ENCODE results near the gene CLBA1. TPM values are rescaled to one million over a fixed set of nuclear protein-coding genes. Genes with fewer than 3 reads are reported as not detected.
A peak's percentile ranks its signal among the peaks of the same experiment; 100 is the strongest.

CLBA1 gene
- total RNA-seq, 1 donor from 2014 or later, result 8.5 TPM

DNA sequence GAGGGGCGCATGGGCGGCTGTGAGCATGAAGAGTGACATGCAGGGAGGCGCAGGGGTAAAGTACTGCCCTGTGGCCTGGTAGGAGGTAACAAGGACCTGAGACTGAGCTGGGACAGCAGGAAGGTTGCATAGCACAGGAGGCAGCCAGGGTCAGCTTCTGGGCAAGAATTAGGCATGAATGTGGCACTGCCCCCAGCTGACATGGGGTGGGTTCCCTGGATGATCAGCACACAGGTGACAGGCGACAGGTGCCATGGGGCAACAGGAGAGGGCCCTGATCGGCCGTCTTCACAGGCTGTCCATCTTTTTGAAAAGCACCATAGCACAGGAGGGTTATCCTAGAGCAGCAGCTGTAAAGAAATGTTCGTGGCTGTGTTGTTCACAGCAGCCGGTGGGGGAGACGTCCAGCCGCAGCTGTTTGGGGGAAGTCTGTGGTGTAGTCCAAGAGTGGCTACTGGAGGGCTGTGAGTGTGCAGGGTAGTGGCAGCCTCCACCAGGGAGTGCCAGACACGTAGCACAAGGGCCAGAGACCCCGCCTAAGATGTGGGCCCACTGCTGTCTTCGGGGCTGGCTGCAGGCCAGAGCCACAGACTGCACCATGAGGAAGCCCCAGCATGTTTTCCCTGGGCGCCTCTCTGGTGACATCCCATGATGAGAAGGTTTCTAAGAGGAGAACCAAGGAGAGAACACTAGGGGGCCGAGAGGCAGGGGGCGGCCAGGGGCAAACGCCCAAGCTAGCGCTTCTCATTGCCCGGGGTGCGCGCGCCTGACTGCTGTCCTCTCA is 8.4 kb downstream of the CLBA1 start:
- H3K4me3 Mint-ChIP-seq, result no peak overlapping the region
- Histone ChIP-seq H3K27ac (no peak overlapping the region), H3F3A (ENCODE audit: low read depth) (no peaks in the 10 kb centered on the region), H3K9me3 (ENCODE audit: low read depth) (no peaks in the 10 kb centered on the region), H3K27me3 (no peaks in the 10 kb centered on the region), H4K20me1 (ENCODE audit: low read depth) (no peaks in the 10 kb centered on the region), H3K4me3 (no peak overlapping the region), H3K9ac (no peak overlapping the region), H3K79me2 (ENCODE audit: low read depth) (no peaks in the 10 kb centered on the region), H3K4me1 (no peaks in the 10 kb centered on the region), H3K4me2 (no peak overlapping the region), H2AFZ (replicated peaks) (no peak overlapping the region), H3K36me3 (no peaks in the 10 kb centered on the region)
- no peak for DNase-seq (ENCODE audit: low spot score)
- no peak overlapping the region for H3K27ac Mint-ChIP-seq
- TF ChIP-seq, protein P1, sequence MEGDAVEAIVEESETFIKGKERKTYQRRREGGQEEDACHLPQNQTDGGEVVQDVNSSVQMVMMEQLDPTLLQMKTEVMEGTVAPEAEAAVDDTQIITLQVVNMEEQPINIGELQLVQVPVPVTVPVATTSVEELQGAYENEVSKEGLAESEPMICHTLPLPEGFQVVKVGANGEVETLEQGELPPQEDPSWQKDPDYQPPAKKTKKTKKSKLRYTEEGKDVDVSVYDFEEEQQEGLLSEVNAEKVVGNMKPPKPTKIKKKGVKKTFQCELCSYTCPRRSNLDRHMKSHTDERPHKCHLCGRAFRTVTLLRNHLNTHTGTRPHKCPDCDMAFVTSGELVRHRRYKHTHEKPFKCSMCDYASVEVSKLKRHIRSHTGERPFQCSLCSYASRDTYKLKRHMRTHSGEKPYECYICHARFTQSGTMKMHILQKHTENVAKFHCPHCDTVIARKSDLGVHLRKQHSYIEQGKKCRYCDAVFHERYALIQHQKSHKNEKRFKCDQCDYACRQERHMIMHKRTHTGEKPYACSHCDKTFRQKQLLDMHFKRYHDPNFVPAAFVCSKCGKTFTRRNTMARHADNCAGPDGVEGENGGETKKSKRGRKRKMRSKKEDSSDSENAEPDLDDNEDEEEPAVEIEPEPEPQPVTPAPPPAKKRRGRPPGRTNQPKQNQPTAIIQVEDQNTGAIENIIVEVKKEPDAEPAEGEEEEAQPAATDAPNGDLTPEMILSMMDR (IDR thresholded peaks at IDR 0.05), result no peak
- TF ChIP-seq EZH2phosphoT487 (IDR thresholded peaks at IDR 0.05) (no peak), EZH2 (IDR thresholded peaks at IDR 0.05) (no peak)
- peaks cover 2% of the 10 kb centered on the region for H3K9me3 Mint-ChIP-seq
- H3K27me3 Mint-ChIP-seq (ENCODE audit: insufficient read depth, low read depth), result peaks cover 4% of the 10 kb centered on the region
- H3K4me1 Mint-ChIP-seq, result no peaks in the 10 kb centered on the region
- peaks cover 20% of the 10 kb centered on the region for H3K36me3 Mint-ChIP-seq

DNA sequence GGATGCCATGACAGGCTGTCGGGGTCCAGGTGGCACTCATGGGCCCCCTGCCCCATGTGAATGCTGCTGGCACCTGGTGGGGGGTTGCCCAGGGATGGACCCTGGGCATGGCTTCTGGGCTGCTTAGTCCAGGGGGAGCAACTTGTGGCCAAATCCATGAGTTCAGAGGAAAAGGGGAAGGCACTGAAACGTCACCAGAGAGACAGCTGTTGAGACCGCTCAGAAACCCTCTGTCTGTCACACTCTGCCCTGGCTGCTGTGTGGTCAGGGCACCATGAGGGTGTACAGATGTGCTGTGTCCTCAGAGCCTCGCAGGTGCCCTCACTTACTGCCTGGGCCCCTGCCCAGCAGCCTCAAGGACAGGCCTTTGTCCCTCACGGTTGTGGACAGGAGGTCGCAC is 9.4 kb downstream of the CLBA1 start:
- peaks cover 26% of the 10 kb centered on the region for H3K36me3 Mint-ChIP-seq
- Histone ChIP-seq H3K27ac (no peak overlapping the region), H3K4me2 (no peak overlapping the region), H3K36me3 (no peaks in the 10 kb centered on the region), H3K27me3 (no peaks in the 10 kb centered on the region), H2AFZ (replicated peaks) (no peak overlapping the region), H3F3A (ENCODE audit: low read depth) (no peaks in the 10 kb centered on the region), H4K20me1 (ENCODE audit: low read depth) (no peaks in the 10 kb centered on the region), H3K79me2 (ENCODE audit: low read depth) (no peaks in the 10 kb centered on the region), H3K4me3 (no peak overlapping the region), H3K9me3 (ENCODE audit: low read depth) (no peaks in the 10 kb centered on the region), H3K4me1 (no peaks in the 10 kb centered on the region), H3K9ac (no peak overlapping the region)
- peaks cover 2% of the 10 kb centered on the region for H3K9me3 Mint-ChIP-seq
- no peak for DNase-seq (ENCODE audit: low spot score)
- peaks cover 6% of the 10 kb centered on the region for H3K27me3 Mint-ChIP-seq (ENCODE audit: insufficient read depth, low read depth)
- H3K4me3 Mint-ChIP-seq, result no peak overlapping the region
- peak overlapping the region; percentile 95 for H3K27ac Mint-ChIP-seq
- no peak for TF ChIP-seq EZH2 (IDR thresholded peaks at IDR 0.05)
- no peak for TF ChIP-seq EZH2phosphoT487 (IDR thresholded peaks at IDR 0.05)
- TF ChIP-seq, protein P1 (IDR thresholded peaks at IDR 0.05), result no peak
- H3K4me1 Mint-ChIP-seq, result no peaks in the 10 kb centered on the region

GRCh38 chr14:104996032-104996431 is 10.4 kb downstream of the CLBA1 start:
- Histone ChIP-seq H3K36me3 (no peaks in the 10 kb centered on the region), H3K27ac (no peak overlapping the region), H3K4me1 (no peaks in the 10 kb centered on the region), H3F3A (ENCODE audit: low read depth) (no peaks in the 10 kb centered on the region), H3K9me3 (ENCODE audit: low read depth) (no peaks in the 10 kb centered on the region), H2AFZ (replicated peaks) (no peak overlapping the region), H3K4me2 (no peak overlapping the region), H3K9ac (no peak overlapping the region), H3K4me3 (no peak overlapping the region), H4K20me1 (ENCODE audit: low read depth) (no peaks in the 10 kb centered on the region), H3K27me3 (no peaks in the 10 kb centered on the region), H3K79me2 (ENCODE audit: low read depth) (no peaks in the 10 kb centered on the region)
- H3K4me1 Mint-ChIP-seq, result no peaks in the 10 kb centered on the region
- peaks cover 6% of the 10 kb centered on the region for H3K27me3 Mint-ChIP-seq (ENCODE audit: insufficient read depth, low read depth)
- H3K36me3 Mint-ChIP-seq, result peaks cover 28% of the 10 kb centered on the region
- DNase-seq (ENCODE audit: low spot score), result no peak
- no peak overlapping the region for H3K4me3 Mint-ChIP-seq
- no peak for TF ChIP-seq EZH2 (IDR thresholded peaks at IDR 0.05)
- no peak for TF ChIP-seq EZH2phosphoT487 (IDR thresholded peaks at IDR 0.05)
- H3K9me3 Mint-ChIP-seq, result peaks cover 2% of the 10 kb centered on the region
- no peak overlapping the region for H3K27ac Mint-ChIP-seq

DNA sequence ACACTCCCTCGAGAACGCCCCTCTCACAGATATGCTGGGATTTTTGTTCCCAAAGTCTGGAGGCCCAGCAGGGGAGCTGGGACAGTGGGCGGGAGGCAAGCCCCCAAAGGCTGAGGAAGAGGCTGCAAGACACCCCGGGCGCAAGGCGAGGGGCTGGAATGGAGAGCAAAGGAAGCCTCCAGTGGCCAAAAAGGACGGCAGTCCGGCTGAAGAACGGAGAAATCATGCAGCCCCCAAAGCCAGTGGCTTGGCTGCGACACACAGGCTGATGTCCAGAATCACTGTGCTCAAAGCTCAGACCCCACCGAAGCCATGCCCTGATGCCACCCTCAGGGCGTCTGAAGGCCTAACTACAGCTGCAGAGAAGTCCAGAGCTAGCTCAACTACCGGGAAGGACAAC is 10.9 kb downstream of the CLBA1 start:
- H2AFZ ChIP-seq (replicated peaks), result no peak overlapping the region
- no peak overlapping the region for H3K4me2 ChIP-seq
- no peaks in the 10 kb centered on the region for H3K9me3 ChIP-seq (ENCODE audit: low read depth)
- no peaks in the 10 kb centered on the region for H3K4me1 Mint-ChIP-seq
- H3K27ac ChIP-seq, result no peak overlapping the region
- no peaks in the 10 kb centered on the region for H3K27me3 ChIP-seq
- DNase-seq (ENCODE audit: low spot score), result no peak
- no peaks in the 10 kb centered on the region for H3K4me1 ChIP-seq
- H3K9me3 Mint-ChIP-seq, result peaks cover 2% of the 10 kb centered on the region
- no peaks in the 10 kb centered on the region for H4K20me1 ChIP-seq (ENCODE audit: low read depth)
- no peaks in the 10 kb centered on the region for H3K36me3 ChIP-seq
- peaks cover 6% of the 10 kb centered on the region for H3K27me3 Mint-ChIP-seq (ENCODE audit: insufficient read depth, low read depth)
- no peak overlapping the region for H3K4me3 Mint-ChIP-seq
- H3F3A ChIP-seq (ENCODE audit: low read depth), result no peaks in the 10 kb centered on the region
- H3K9ac ChIP-seq, result no peak overlapping the region
- no peak for TF ChIP-seq EZH2 (IDR thresholded peaks at IDR 0.05)
- TF ChIP-seq, protein P1 (IDR thresholded peaks at IDR 0.05), result no peak
- TF ChIP-seq EZH2phosphoT487 (IDR thresholded peaks at IDR 0.05), result no peak
- peaks cover 28% of the 10 kb centered on the region for H3K36me3 Mint-ChIP-seq
- no peak overlapping the region for H3K27ac Mint-ChIP-seq
- H3K79me2 ChIP-seq (ENCODE audit: low read depth), result no peaks in the 10 kb centered on the region
- H3K4me3 ChIP-seq, result no peak overlapping the region
